Stomach smooth muscle (tissue), 2 donors: ENCODE data around the gene SHROOM3.

Experiments used
- H3K27ac ChIP-seq: one replicate; pipeline ENCODE4 v1.7.0; 2013; ENCODE audit warnings: mild to moderate bottlenecking, low read length, inconsistent platforms
- H3K27me3 ChIP-seq, 2 donors: one replicate each; pipeline ENCODE4 v1.7.0; 2013; ENCODE audit warnings: low read length in 2 of 2; ENCODE audit not compliant: insufficient read depth in 2 of 2, control insufficient read depth in 1 of 2
- H3K36me3 ChIP-seq, 2 donors: one replicate each; pipeline ENCODE4 v1.7.0; 2013; ENCODE audit warnings: low read length in 2 of 2; ENCODE audit not compliant: control insufficient read depth in 2 of 2, insufficient read depth in 2 of 2
- H3K4me1 ChIP-seq: one replicate; pipeline ENCODE4 v1.7.0; 2013; ENCODE audit warnings: low read length; ENCODE audit not compliant: control insufficient read depth, insufficient read depth
- H3K4me3 ChIP-seq, 2 donors: one replicate each; pipeline ENCODE4 v1.7.0; 2013; ENCODE audit warnings: low read length in 2 of 2
- H3K9ac ChIP-seq, 2 donors: one replicate each; pipeline ENCODE4 v1.7.0; 2013; ENCODE audit warnings: low read length in 2 of 2, mild to moderate bottlenecking in 1 of 2
- H3K9me3 ChIP-seq, 2 donors: one replicate each; pipeline ENCODE4 v1.7.0; 2013; ENCODE audit warnings: low read length in 2 of 2; ENCODE audit not compliant: control insufficient read depth in 2 of 2
- donor health status: healthy.
- donor health status: Pancreatic carcinoma.

Gene SHROOM3

DNA sequence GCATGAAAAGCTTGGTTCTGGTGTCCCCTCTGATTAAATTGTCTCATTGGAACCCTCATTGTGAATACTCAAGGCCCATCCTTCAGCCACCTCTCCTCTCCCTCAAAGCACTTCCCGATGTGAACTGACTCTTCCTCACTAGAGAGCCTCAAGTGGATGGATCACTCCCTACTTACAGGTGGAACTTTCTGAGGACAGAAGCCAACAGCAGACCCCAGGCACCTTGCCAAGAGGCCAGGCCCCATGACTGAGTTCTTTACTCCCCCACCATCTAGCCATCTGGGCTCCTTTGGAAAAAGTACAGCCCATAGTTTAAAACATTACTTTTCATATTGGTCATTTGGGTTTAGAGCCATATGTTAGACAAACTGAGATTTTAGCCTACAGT lies 224.1 kb downstream of the SHROOM3 start:
- H3K4me1 ChIP-seq = peaks cover 2% of the 10 kb centered on the region
- no peak overlapping the region for H3K27ac ChIP-seq
- no peaks in the 10 kb centered on the region for H3K27me3 ChIP-seq
- H3K9me3 ChIP-seq = no peaks in the 10 kb centered on the region
- H3K36me3 ChIP-seq = no peaks in the 10 kb centered on the region
- H3K4me3 ChIP-seq = no peak overlapping the region
- no peak overlapping the region for H3K9ac ChIP-seq

DNA sequence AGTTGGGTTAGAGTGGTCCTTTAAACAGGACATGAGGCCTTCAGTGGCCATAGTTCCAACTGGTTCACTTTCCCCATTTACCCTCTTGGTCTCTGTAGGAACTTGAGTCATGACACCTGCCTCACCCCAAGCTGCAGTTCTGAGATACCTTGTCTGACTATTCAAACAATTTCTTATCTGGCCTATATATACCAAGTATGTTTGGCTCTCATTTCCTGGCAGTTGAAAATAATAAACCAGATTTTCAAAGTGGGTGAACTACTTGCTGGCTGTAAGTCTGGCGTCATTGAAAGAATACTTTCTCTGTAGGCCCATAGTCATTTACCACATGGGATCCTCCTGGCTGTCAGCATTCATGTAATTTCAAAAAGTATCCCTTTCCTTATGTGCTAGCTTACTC lies 228.8 kb downstream of the SHROOM3 start:
- H3K4me1 ChIP-seq = no peaks in the 10 kb centered on the region
- no peaks in the 10 kb centered on the region for H3K9me3 ChIP-seq

DNA sequence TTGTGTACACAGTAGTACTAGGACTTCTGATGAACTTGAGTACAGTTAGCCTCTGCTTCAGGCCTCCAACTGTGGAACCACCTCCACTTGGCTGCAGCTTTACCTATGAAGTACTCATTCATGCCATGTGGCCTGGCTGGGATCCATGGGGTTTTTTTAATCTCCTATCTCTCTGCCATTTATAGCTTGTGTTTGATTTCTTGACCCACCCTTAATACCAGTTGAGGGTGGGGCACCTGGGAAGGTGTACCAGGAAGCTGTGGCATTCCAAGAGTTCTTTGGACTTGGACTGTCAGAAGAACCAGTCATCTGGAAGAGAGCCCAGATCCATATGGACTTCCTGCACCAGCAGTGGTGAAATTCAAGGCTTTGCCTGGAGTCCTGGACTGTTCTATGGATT lies 230.1 kb downstream of the SHROOM3 start:
- Histone ChIP-seq H3K27ac (no peak overlapping the region), H3K9ac (no peak overlapping the region)

More for the DNA sequence above, 228.8 kb downstream of the SHROOM3 start:
- Histone ChIP-seq H3K36me3 (no peaks in the 10 kb centered on the region), H3K27me3 (no peaks in the 10 kb centered on the region), H3K4me3 (no peak overlapping the region), H3K27ac (no peak overlapping the region), H3K9ac (no peak overlapping the region)

DNA sequence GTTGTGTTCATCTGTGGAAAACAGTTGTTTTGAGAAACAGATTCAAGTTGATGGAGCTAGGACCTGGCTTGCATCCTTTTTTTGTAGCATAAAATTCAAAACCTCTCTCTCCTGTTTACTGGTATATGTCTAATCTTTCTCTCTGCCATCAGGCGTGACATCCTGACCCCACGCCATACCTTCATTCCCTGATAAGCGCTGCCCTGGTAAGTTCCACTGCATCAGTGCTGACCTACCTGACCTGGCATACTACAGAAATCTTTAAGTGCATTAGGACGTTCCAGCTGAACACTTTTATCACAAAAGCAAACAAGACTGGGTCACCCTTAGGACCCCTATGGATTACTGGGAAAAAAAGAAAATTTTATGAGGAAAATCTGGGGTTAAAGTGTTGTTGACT lies 230.7 kb downstream of the SHROOM3 start:
- Histone ChIP-seq H3K27me3 (no peaks in the 10 kb centered on the region), H3K9me3 (no peaks in the 10 kb centered on the region), H3K27ac (no peak overlapping the region), H3K4me1 (no peaks in the 10 kb centered on the region), H3K36me3 (no peaks in the 10 kb centered on the region), H3K9ac (no peak overlapping the region), H3K4me3 (no peak overlapping the region)

More for the DNA sequence above, 230.1 kb downstream of the SHROOM3 start:
- Histone ChIP-seq H3K4me1 (no peaks in the 10 kb centered on the region), H3K36me3 (no peaks in the 10 kb centered on the region), H3K9me3 (no peaks in the 10 kb centered on the region), H3K27me3 (no peaks in the 10 kb centered on the region), H3K4me3 (no peak overlapping the region)

DNA sequence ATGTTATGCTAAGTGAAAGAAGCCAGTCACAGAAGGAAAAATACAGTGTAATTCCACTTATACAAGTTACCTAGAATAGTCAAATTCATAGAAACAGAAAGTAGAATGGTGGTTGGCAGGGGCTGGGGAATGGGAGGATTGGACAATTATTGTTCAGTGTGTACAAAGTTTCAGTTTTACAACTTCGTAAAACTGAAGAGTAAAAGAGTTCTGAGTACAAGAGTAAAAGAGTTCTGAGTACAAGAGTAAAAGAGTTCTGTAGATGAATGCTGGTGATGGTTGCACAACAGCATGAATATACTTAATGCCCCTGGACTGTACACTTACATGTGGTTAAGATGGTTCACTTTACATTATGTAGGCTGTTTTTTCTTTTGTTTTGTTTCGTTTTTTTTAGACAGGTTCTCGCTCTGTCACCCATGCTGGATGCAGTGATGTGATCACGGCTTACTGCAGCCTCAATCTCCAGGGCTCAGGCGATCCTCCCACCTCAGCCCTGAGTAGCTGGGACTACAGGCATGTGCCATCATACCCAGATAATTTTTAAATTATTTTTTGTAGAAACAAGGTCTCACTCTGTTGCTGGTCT lies 232.0 kb downstream of the SHROOM3 start:
- Histone ChIP-seq H3K9me3 (no peaks in the 10 kb centered on the region), H3K36me3 (no peaks in the 10 kb centered on the region), H3K4me3 (no peak overlapping the region), H3K9ac (no peak overlapping the region), H3K27me3 (no peaks in the 10 kb centered on the region), H3K27ac (no peak overlapping the region), H3K4me1 (no peaks in the 10 kb centered on the region)

DNA sequence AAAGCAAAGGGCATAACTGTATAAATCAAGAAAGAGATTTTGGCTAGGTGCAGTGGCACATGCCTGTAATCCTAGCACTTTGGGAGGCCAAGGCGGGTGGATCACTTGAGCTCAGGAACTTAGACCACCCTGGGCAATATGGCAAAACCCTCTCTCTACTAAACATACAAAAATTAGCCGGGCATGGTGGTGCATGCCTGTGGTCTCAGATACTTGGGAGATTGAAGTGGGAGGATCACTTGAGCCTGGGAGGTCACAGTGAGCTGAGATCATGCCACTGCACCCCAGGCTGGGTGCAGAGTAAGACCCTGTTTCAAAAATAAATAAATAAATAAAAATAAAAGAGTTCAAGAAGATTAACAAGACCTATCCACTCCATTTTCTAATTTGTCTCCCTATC lies 235.6 kb downstream of the SHROOM3 start:
- Histone ChIP-seq H3K4me3 (no peak overlapping the region), H3K36me3 (no peaks in the 10 kb centered on the region), H3K27ac (no peak overlapping the region), H3K9me3 (no peaks in the 10 kb centered on the region), H3K27me3 (no peaks in the 10 kb centered on the region), H3K9ac (no peak overlapping the region), H3K4me1 (no peaks in the 10 kb centered on the region)

DNA sequence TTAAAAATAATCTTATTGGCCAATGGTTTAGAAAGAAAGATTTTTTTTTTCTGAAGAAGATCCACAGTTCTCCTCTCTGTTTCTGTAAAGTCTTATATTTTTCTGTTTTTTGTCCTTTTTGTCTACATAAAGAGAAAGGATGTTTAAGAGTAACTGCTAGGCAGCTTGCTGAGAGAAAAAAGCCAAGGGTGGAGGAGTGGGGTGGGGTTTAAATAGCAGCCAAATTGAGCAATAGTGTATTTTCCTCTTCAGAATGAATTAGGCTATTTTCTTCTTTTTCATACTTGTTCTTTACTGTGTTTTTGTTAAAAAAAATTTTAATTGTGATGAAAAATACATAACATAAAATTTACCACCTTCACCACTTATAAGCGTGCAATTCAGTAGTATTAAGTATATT lies 238.3 kb downstream of the SHROOM3 start:
- Histone ChIP-seq H3K36me3 (no peaks in the 10 kb centered on the region), H3K4me3 (no peak overlapping the region), H3K9me3 (no peaks in the 10 kb centered on the region), H3K27me3 (no peaks in the 10 kb centered on the region), H3K4me1 (no peaks in the 10 kb centered on the region), H3K27ac (no peak overlapping the region), H3K9ac (no peak overlapping the region)

DNA sequence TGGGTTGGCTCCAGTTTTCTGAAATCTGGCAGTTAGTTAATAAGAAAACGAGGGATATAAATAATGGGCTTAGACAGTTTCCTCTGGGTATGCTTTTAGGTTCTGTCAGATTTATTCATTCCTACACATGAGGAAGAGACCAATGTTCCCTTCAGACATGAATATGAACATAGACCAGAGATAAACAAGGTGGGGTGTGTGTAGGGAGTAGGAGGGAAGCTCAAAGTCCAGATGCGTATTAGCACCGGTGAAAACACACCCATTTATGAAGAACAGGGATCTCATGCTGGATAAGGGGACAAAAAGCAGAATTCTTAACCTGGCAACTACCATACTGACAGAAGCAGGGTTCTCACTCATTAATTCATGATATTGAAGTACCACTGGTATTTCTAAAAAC lies 240.0 kb downstream of the SHROOM3 start:
- H3K4me3 ChIP-seq = no peak overlapping the region
- no peaks in the 10 kb centered on the region for H3K4me1 ChIP-seq
- no peaks in the 10 kb centered on the region for H3K36me3 ChIP-seq
- H3K9ac ChIP-seq = no peak overlapping the region
- no peaks in the 10 kb centered on the region for H3K27me3 ChIP-seq
- H3K9me3 ChIP-seq = no peaks in the 10 kb centered on the region
- H3K27ac ChIP-seq = no peak overlapping the region

DNA sequence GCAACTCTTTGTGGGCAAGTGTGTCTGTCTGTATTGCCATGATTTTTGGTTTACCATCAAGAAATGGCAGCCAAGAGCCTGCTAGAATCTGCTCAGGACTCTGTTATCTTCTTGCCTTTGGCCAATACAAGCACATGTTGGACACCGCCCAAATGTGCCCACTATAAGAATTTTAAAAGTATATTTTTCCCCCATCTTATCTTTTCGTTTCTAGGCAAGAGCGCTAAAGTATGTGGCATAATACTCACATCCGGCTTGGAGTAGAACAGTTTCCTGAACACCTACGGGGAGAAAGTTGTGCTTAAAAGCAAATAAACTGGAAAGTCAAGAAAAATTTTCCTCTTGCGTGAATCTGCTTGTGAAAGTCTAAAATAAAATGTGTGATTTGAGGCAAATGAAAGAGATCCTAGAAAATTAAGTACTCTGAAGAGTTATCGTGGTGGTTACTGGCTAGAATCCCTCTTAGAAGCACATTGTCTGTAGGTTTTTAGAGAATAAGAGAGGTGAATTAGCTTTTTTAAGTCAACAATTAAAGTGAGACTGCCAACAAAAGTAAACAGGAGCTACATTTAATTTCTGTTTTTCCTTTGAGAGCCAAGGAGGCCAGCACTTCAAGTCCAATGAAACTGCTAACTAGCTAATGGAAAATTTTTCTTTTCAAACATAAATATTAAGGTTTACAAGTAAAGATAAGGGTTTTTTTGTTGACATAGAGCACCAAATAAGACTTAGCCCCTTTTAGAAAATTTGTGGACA lies 242.7 kb downstream of the SHROOM3 start:
- Histone ChIP-seq H3K27ac (no peak overlapping the region), H3K4me3 (no peak overlapping the region), H3K9me3 (no peaks in the 10 kb centered on the region), H3K9ac (no peak overlapping the region), H3K36me3 (no peaks in the 10 kb centered on the region), H3K27me3 (no peaks in the 10 kb centered on the region), H3K4me1 (no peaks in the 10 kb centered on the region)

DNA sequence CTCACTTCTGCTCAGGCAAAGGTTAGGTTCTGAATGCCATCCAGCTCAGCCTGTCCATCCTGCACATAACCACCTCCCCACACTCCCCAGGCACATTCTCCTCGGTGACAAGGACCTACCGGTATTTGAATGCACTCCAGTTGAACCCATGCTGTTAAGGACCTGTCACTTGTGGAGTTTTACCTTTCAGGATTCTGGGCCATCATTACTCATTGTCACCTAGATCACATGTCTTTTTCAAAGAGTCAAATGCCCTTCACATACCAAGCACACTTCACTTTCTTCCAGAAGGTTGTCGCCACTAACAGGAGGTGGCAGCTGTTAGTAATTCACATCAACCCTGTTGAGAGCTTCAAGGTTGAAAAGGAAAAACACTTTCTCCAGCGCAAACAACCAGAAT lies 244.7 kb downstream of the SHROOM3 start:
- Histone ChIP-seq H3K27ac (no peak overlapping the region), H3K4me3 (no peak overlapping the region), H3K27me3 (no peaks in the 10 kb centered on the region), H3K4me1 (no peaks in the 10 kb centered on the region), H3K36me3 (no peaks in the 10 kb centered on the region), H3K9ac (no peak overlapping the region), H3K9me3 (no peaks in the 10 kb centered on the region)

DNA sequence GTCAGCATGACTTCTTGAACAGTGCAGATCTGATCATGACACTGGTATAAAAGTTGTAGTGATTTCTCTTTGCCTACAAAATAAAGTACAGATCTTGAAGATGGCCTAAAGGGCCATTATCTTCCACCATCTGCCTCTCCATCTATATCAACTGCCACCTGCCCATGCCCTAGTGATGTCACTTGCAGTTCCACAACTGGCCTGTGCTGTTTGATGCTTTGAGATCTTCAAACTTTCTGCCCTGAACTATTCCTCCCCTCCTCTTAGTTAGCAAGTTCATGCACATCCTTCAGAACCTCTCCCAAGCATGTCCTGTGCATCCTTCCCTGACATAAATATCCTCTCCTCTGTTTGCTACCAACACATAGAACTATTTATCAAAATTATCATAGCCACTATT lies 245.9 kb downstream of the SHROOM3 start:
- H3K36me3 ChIP-seq = no peaks in the 10 kb centered on the region
- H3K9me3 ChIP-seq = no peaks in the 10 kb centered on the region
- no peak overlapping the region for H3K9ac ChIP-seq
- no peaks in the 10 kb centered on the region for H3K4me1 ChIP-seq
- H3K4me3 ChIP-seq = no peak overlapping the region
- H3K27ac ChIP-seq = no peak overlapping the region
- H3K27me3 ChIP-seq = no peaks in the 10 kb centered on the region
